Measurements from ENCODE around the gene PMEPA1. TPM values are rescaled to one million over a fixed set of nuclear protein-coding genes. Genes with fewer than 3 reads are reported as not detected.

PMEPA1 gene
- total RNA-seq, 1 donor from 2014 or later = 62.5 TPM

- H3K4me3 ChIP-seq (ENCODE audit: low read depth, low read length) = no peak overlapping the region
- no peak for TF ChIP-seq CTCF (conservative IDR thresholded peaks at IDR 0.05; ENCODE audit: low read depth, low read length)
- no peak for DNase-seq (ENCODE audit: low read depth)
Observed at GRCh38 chr20:57682184-57683101, 27.4 kb downstream of the PMEPA1 start.

GRCh38 chr20:57680934-57681914 lies 28.6 kb downstream of the PMEPA1 start:
- no peak overlapping the region for H3K4me3 ChIP-seq (ENCODE audit: low read depth, low read length)
- DNase-seq (ENCODE audit: low read depth) = no peak
- no peak for TF ChIP-seq CTCF (conservative IDR thresholded peaks at IDR 0.05; ENCODE audit: low read depth, low read length)

- H3K4me3 ChIP-seq (ENCODE audit: low read depth, low read length) = no peak overlapping the region
- no peak for TF ChIP-seq CTCF (conservative IDR thresholded peaks at IDR 0.05; ENCODE audit: low read depth, low read length)
- no peak for DNase-seq (ENCODE audit: low read depth)
Observed at GRCh38 chr20:57680131-57680716, 29.6 kb downstream of the PMEPA1 start.

GRCh38 chr20:57679113-57679512 lies 30.7 kb downstream of the PMEPA1 start:
- H3K4me3 ChIP-seq (ENCODE audit: low read depth, low read length) = no peak overlapping the region
- no peak for TF ChIP-seq CTCF (conservative IDR thresholded peaks at IDR 0.05; ENCODE audit: low read depth, low read length)
- DNase-seq (ENCODE audit: low read depth) = no peak

- DNase-seq (ENCODE audit: low read depth) = no peak
- no peak overlapping the region for H3K4me3 ChIP-seq (ENCODE audit: low read depth, low read length)
- no peak for TF ChIP-seq CTCF (conservative IDR thresholded peaks at IDR 0.05; ENCODE audit: low read depth, low read length)
Observed at GRCh38 chr20:57678340-57678739, 31.5 kb downstream of the PMEPA1 start.

GRCh38 chr20:57677584-57677982 lies 32.2 kb downstream of the PMEPA1 start:
- TF ChIP-seq CTCF (conservative IDR thresholded peaks at IDR 0.05; ENCODE audit: low read depth, low read length) = no peak
- DNase-seq (ENCODE audit: low read depth) = no peak
- no peak overlapping the region for H3K4me3 ChIP-seq (ENCODE audit: low read depth, low read length)
